Smooth muscle cell (in vitro differentiated cells): ENCODE results near the gene DST. TPM values are rescaled to one million over a fixed set of nuclear protein-coding genes. Genes with fewer than 3 reads are reported as not detected.
"Not testable (repeated sequence)": the region's sequence is repeated elsewhere in the genome, so short reads cannot be mapped to it uniquely, and the experiment has no call there.

ENCODE experiments used
- DNase-seq: peaks from one replicate; lab custom pipeline; 2025; ENCODE audit not compliant: unreplicated experiment; lab: John Stamatoyannopoulos, UW
- H2AFZ ChIP-seq: fragments of 200-600 bp; sonication (generic); 2 replicates; pipeline ENCODE4 v1.6.0; 2016; ENCODE audit warnings: antibody characterized with exemption, low read depth, mild to moderate bottlenecking
- H3F3A ChIP-seq: fragments of 200-600 bp; sonication (generic); 2 replicates; pipeline ENCODE4 v1.6.0; 2017; ENCODE audit warnings: antibody characterized with exemption, low read depth
- H3K27ac ChIP-seq: fragments of 200-600 bp; sonication (generic); 2 replicates; pipeline ENCODE4 v1.5.1; 2016; ENCODE audit warnings: low read depth, mild to moderate bottlenecking
- H3K27me3 ChIP-seq: fragments of 200-600 bp; sonication (generic); 2 replicates; pipeline ENCODE4 v1.6.1; 2016; ENCODE audit warnings: low read depth, mild to moderate bottlenecking
- H3K36me3 ChIP-seq: fragments of 200-600 bp; sonication (generic); 2 replicates; pipeline ENCODE4 v1.5.1; 2016; ENCODE audit warnings: low read depth
- H3K4me1 ChIP-seq: fragments of 200-600 bp; sonication (generic); 2 replicates; pipeline ENCODE4 v1.5.1; 2016; ENCODE audit warnings: low read depth
- H3K4me2 ChIP-seq: fragments of 200-600 bp; sonication (generic); 2 replicates; pipeline ENCODE4 v1.6.0; 2016; ENCODE audit warnings: mild to moderate bottlenecking
- H3K4me3 ChIP-seq: fragments of 200-600 bp; sonication (generic); 2 replicates; pipeline ENCODE4 v1.5.1; 2016; ENCODE audit warnings: mild to moderate bottlenecking
- H3K79me2 ChIP-seq: fragments of 200-600 bp; sonication (generic); 2 replicates; pipeline ENCODE4 v1.6.0; 2016; ENCODE audit warnings: low read depth, mild to moderate bottlenecking
- H3K9ac ChIP-seq: fragments of 200-600 bp; sonication (generic); 2 replicates; pipeline ENCODE4 v1.6.0; 2016; ENCODE audit warnings: low read depth
- H3K9me3 ChIP-seq: fragments of 200-600 bp; sonication (generic); replicated peaks from 2 replicates; pipeline ENCODE4 v1.5.1; 2016; ENCODE audit warnings: low read depth
- H4K20me1 ChIP-seq: fragments of 200-600 bp; sonication (generic); 2 replicates; pipeline ENCODE4 v1.6.0; 2016; ENCODE audit warnings: low read depth
- CTCF ChIP-seq: fragments of 200-600 bp; sonication (generic); IDR thresholded peaks from 2 replicates; pipeline ENCODE4 v1.5.1; 2017; ENCODE audit warnings: borderline replicate concordance, mild to moderate bottlenecking, antibody characterized with exemption; ENCODE audit not compliant: insufficient read depth, poor library complexity, severe bottlenecking
- WGBS: methylation state at CpG from one replicate; pipeline ENCODE4 v1.1.7; 2016; ENCODE audit warnings: low lambda C conversion rate; 5-methylcytosine and 5-hydroxymethylcytosine counted together
- polyA plus RNA-seq: library from polyadenylated mRNA; unstranded; fragments of >200 nt; fragmentation: Nextera tagmentation; extraction: Ambion mirVana; gene quantifications from 2 replicates; pipeline ENCODE4 v1.2.1, GENCODE V29; 2016
- total RNA-seq: library from RNA; depleted of rRNA; stranded (reverse); fragments of >200 nt; gene quantifications from 2 replicates; pipeline ENCODE4 v1.2.3, GENCODE V29; 2014

DST gene
- total and polyA plus RNA-seq, 2 experiments from 2014 or later: 17.1 to 186 TPM

DNA sequence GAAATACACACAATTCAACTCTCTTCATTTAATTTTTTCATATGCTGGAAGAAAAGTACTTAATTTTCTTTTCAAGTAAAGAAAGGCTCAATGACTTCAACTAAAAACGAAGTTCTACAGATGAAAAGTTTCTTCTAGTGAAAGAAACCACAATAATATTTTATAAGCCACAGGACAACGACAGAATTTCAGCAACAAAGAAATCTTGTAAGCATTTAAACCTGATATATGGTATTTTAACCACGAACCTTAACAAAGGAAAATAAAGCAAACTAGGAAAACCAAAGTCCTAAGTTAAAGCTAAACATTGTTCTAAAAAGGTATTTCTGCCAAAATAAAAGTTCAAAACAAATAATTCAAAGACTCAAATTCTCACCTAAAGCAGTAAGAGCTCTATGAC, 24.6 kb upstream of the DST start:
- no peaks in the 10 kb centered on the region for H3K36me3 ChIP-seq
- WGBS: 80% methylated on average over 3 of the region's 3 CpGs
- H2AFZ ChIP-seq: no peak overlapping the region
- no peak overlapping the region for H3K9ac ChIP-seq
- no peaks in the 10 kb centered on the region for H3K79me2 ChIP-seq
- peak overlapping the region; percentile 14 for H3K27ac ChIP-seq
- H3K9me3 ChIP-seq: no peaks in the 10 kb centered on the region
- peaks cover 3% of the 10 kb centered on the region for H3F3A ChIP-seq
- no peak for DNase-seq
- H3K4me1 ChIP-seq: peaks cover 4% of the 10 kb centered on the region
- H3K4me3 ChIP-seq: no peak overlapping the region
- H3K4me2 ChIP-seq: no peak overlapping the region
- H4K20me1 ChIP-seq: peaks cover 3% of the 10 kb centered on the region
- TF ChIP-seq CTCF: no peak
- H3K27me3 ChIP-seq: no peaks in the 10 kb centered on the region

GRCh38 chr6:56664029-56664428, 21.3 kb upstream of the DST start:
- H3K4me2 ChIP-seq: no peak overlapping the region

GRCh38 chr6:56663344-56663743, 20.7 kb upstream of the DST start:
- no peak for TF ChIP-seq CTCF
- Histone ChIP-seq H2AFZ (no peak overlapping the region), H3K79me2 (no peaks in the 10 kb centered on the region), H3K36me3 (no peaks in the 10 kb centered on the region), H3F3A (peaks cover 10% of the 10 kb centered on the region), H3K9ac (no peak overlapping the region), H4K20me1 (no peaks in the 10 kb centered on the region), H3K27me3 (no peaks in the 10 kb centered on the region), H3K4me3 (no peak overlapping the region), H3K4me1 (peaks cover 22% of the 10 kb centered on the region), H3K4me2 (no peak overlapping the region), H3K27ac (peak overlapping the region; percentile 12), H3K9me3 (no peaks in the 10 kb centered on the region)
- WGBS: 83% methylated on average over 3 of the region's 3 CpGs
- no peak for DNase-seq

More at GRCh38 chr6:56664029-56664428, 21.3 kb upstream of the DST start:
- Histone ChIP-seq H3K4me3 (no peak overlapping the region), H4K20me1 (no peaks in the 10 kb centered on the region), H3K9me3 (no peaks in the 10 kb centered on the region), H2AFZ (no peak overlapping the region), H3K79me2 (no peaks in the 10 kb centered on the region), H3K9ac (no peak overlapping the region), H3F3A (peaks cover 5% of the 10 kb centered on the region), H3K4me1 (peaks cover 22% of the 10 kb centered on the region), H3K27me3 (no peaks in the 10 kb centered on the region), H3K27ac (peak overlapping the region; percentile 12), H3K36me3 (no peaks in the 10 kb centered on the region)
- TF ChIP-seq CTCF: no peak
- 86% methylated on average over 1 of the region's 1 CpG for WGBS
- no peak for DNase-seq

GRCh38 chr6:56661338-56661737, 18.6 kb upstream of the DST start:
- not testable (repeated sequence) for DNase-seq, H3K9ac ChIP-seq, H3K36me3 ChIP-seq, H3K4me3 ChIP-seq, H3K79me2 ChIP-seq, H3K4me2 ChIP-seq, H2AFZ ChIP-seq, H3K27me3 ChIP-seq, H3K9me3 ChIP-seq, H4K20me1 ChIP-seq
- 98% methylated on average over 3 of the region's 3 CpGs for WGBS
- Histone ChIP-seq H3F3A (peaks cover 10% of the 10 kb centered on the region), H3K27ac (peak overlapping the region; percentile 68), H3K4me1 (peaks cover 22% of the 10 kb centered on the region)
